RWPE1 (cell line): Measurements from ENCODE around the gene LHFPL4.

ENCODE experiments used
- CTCF ChIA-PET: fragments of 350-600 bp; sonication (Branson Sonifier 250); formaldehyde crosslinking; extraction: SDS; loops from one replicate; lab custom pipeline; 2021; lab: Yijun Ruan, JAX
- POLR2A ChIA-PET: fragments of 400-600 bp; formaldehyde crosslinking; extraction: SDS; loops from one replicate; lab custom pipeline; 2020; ENCODE audit warnings: antibody characterized with exemption; ENCODE audit not compliant: low non-redundant PET; lab: Yijun Ruan, JAX
- DNase-seq: peaks from one replicate; pipeline ENCODE4 v3.0.0; 2012; ENCODE audit warnings: low spot score
- H3K27ac ChIP-seq: fragments of 450-650 bp; 2 replicates; pipeline ENCODE4 v1.5.1; 2017
- TF ChIP-seq, protein P1 (sequence below): fragments of 450-650 bp; conservative IDR thresholded peaks from 2 replicates; pipeline ENCODE4 v1.5.1; 2017; ENCODE audit warnings: low read depth, mild to moderate bottlenecking

The LHFPL4 gene

DNA sequence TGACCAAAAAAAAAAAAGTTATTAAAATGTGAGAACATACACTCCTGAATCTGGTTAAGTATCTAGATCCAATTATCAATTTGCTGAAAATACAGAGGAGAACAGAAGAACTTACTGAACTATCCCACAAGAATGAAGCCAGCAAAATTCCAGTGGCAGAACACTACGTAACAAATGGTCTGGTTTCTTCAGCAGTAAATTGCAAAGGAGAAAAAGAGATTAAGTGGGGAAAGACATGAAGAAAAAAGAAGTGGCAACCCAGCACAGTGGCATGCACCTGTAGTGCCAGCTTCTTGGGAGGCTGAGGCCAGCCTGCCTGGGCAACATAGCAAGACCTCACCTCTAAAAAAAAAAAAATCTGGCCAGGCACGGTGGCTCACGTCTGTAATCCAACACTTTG lies 62.1 kb downstream of the LHFPL4 start:
- no peak for DNase-seq
- no peak overlapping the region for H3K27ac ChIP-seq
- POLR2A ChIA-PET = no interaction called here
- TF ChIP-seq, protein P1, sequence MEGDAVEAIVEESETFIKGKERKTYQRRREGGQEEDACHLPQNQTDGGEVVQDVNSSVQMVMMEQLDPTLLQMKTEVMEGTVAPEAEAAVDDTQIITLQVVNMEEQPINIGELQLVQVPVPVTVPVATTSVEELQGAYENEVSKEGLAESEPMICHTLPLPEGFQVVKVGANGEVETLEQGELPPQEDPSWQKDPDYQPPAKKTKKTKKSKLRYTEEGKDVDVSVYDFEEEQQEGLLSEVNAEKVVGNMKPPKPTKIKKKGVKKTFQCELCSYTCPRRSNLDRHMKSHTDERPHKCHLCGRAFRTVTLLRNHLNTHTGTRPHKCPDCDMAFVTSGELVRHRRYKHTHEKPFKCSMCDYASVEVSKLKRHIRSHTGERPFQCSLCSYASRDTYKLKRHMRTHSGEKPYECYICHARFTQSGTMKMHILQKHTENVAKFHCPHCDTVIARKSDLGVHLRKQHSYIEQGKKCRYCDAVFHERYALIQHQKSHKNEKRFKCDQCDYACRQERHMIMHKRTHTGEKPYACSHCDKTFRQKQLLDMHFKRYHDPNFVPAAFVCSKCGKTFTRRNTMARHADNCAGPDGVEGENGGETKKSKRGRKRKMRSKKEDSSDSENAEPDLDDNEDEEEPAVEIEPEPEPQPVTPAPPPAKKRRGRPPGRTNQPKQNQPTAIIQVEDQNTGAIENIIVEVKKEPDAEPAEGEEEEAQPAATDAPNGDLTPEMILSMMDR = no peak
- CTCF ChIA-PET = no interaction called here

DNA sequence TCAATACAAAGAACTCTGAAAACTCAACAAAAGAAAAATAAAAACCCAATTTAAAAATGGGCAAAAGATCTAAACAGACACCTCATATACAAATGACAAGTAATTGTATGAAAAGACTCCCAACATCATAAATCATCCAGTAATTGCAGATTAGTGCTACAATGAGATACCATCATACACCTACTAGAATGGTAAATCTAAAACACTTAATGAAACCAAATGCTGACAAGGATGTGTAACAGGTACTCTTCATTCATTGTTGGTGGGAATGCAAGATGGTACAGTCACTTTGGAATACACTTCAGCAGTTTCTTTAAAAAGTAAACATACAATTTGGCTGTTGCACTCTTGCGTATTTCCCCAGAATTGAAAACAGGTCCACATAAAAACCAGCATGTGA lies 68.4 kb downstream of the LHFPL4 start:
- DNase-seq = no peak
- POLR2A ChIA-PET = no interaction called here
- no peak overlapping the region for H3K27ac ChIP-seq
- CTCF ChIA-PET = no interaction called here
- TF ChIP-seq, protein P1 = no peak

DNA sequence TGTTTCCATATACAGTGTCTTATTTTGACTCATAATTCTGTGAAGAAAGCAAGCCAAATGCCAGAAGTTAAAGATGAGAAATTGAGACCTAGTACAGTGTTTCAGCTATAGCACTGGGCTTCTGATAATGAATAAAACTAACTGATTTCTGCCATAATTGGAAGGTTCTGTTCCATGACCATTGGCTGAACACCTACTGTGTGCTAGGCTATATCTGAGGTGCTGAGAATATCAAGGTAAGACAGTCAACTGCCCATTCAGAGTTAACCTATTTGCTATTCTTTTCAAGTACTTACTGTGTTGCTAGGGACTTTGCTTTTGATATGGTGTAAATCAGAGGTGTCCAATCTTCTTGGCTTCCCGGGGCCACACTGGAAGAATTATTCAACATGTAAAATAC lies 73.4 kb downstream of the LHFPL4 start:
- POLR2A ChIA-PET = no interaction called here
- H3K27ac ChIP-seq = no peak overlapping the region
- TF ChIP-seq, protein P1 = no peak
- CTCF ChIA-PET = no interaction called here
- DNase-seq = no peak

DNA sequence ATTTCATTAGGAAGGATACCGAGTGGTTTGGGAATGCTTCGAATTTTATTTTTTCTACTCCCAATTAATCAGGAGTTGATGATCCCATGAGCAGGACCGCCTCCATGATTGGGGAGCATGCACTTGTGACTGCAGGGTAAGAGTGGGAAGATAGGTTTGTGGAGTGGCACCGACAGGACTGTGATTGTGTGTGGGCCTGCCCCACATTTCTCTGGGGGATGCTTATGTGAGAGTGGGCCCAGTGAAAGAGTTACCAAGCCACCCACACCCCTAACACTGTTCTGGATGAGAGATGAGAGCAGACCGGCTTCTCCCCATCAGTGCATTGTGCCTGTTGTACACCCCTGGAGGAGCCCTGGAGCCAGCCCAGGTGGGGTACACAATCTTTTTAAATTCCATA lies 76.7 kb downstream of the LHFPL4 start:
- H3K27ac ChIP-seq = no peak overlapping the region
- CTCF ChIA-PET = no interaction called here
- DNase-seq = no peak
- POLR2A ChIA-PET = no interaction called here
- TF ChIP-seq, protein P1 = no peak

DNA sequence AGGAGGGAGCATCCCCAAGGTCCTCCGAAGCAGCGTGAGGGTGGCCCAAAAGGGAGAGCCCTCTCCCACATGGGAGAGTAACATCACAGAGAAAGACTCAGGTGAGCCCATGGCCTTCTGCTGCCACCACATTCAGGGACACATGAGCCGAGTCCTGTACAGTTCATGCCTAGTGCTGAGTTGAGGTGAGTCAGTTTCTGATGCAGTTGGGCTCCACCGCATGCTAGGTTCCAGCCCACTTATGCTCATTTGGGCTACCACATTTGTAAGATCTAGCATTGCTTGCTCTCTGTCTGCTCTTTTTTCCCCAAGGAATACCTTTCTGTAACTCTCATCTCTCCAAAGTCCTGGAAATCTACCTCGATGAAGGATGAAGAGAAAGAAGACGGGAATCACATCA lies 79.1 kb downstream of the LHFPL4 start:
- TF ChIP-seq, protein P1 = no peak
- POLR2A ChIA-PET = interaction anchor here (0.6 kb wide), 1 partner anchor 99 kb away, joined by 3 read pairs; no protein-coding TSS in a partner anchor
- CTCF ChIA-PET = no interaction called here

DNA sequence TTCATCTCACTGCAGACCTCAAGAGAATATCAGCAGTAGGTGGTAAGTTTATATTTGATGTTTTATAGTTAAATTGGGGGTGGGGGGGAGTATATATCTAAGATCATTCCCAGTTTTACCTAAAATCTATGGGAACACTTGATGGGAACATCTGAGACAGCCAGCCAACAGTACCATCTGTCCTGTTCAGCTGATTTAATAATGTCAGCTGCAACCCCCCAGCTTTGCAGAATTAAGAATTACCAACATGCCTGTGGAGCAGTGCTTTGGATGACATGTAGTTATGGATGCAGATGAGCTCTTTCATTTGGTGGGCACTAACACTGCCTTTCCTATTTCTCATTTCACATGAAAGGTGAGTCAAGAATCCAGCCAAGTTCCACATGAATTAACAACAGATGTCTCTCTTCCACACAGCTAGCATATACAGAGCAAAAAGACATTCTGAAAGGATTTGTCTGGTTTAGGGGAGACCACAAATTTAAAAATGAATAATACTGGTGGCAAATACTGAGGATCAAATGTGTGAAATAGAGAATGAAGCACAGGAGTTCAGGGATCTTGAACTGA lies 80.0 kb downstream of the LHFPL4 start:
- POLR2A ChIA-PET = no interaction called here
- CTCF ChIA-PET = no interaction called here
- DNase-seq = no peak
- no peak overlapping the region for H3K27ac ChIP-seq
- TF ChIP-seq, protein P1 = no peak

More for the DNA sequence above, 79.1 kb downstream of the LHFPL4 start:
- DNase-seq = no peak
- no peak overlapping the region for H3K27ac ChIP-seq
